Subcutaneous adipose tissue (tissue), 4 donors: ENCODE measurements around the gene SUGCT. TPM values are rescaled to one million over a fixed set of nuclear protein-coding genes. Genes with fewer than 3 reads are reported as not detected.

Experiments used
- CTCF ChIP-seq: fragments of 450-650 bp; IDR thresholded peaks from one replicate; pipeline ENCODE4 v1.5.1; 2016; ENCODE audit warnings: low read depth, mild to moderate bottlenecking, control low read depth, antibody characterized with exemption, moderate library complexity
- total RNA-seq, 4 donors: library from RNA; depleted of rRNA; stranded (reverse); fragments of >200 nt; gene quantifications; one replicate each; pipeline ENCODE4 v1.1.0, GENCODE V29; 2016

Gene SUGCT
- total RNA-seq, 4 donors from 2014 or later: 1.1 to 3.1 (median 1.8) TPM

- no peak for TF ChIP-seq CTCF
Measured at GRCh38 chr7:40327873-40328272, 193.1 kb downstream of the SUGCT start.

DNA sequence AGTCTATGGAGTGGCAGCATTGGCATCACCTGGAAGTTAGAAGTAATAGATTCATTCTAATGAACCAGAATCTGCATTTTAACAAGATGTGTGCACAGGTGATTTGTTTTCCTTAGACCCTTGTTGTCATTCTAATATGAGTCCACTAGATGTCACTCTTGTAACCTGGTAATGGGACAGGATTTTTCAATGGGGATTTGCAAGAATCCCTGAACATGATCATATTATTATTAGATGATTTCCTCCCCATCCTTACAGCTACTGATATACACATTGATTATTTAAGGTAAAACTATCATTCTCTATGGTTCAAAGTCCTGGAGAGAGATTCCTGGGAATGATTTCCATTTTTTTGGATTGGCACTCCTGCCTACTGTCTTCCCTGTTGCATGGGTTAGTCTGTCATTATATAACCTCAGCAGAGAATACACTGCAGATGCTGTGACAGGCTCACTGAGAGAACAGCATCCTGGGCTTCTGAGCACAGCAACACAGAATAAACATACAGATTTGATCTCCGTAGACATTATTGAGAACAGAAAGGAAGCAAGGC is 194.9 kb downstream of the SUGCT start:
- no peak for TF ChIP-seq CTCF

DNA sequence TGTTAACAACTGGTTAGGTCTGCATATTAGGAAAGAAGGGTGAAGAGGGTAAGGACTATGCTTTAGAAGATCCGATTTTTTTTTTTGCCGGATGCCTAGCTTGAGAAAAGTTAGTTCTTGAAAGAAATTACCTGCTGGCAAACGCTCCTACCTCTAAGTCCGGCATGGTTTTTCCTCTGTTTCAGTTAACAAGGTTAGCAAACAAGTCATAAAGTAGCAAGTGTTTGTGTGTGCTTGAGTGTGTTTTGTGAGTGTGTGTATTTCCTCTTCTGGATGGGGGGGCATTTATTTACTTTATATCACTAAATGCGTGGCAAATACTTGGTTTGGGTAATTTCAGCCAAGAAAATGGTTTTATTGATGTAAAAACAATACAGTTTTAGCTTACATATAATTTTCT is 195.6 kb downstream of the SUGCT start:
- TF ChIP-seq CTCF: no peak

DNA sequence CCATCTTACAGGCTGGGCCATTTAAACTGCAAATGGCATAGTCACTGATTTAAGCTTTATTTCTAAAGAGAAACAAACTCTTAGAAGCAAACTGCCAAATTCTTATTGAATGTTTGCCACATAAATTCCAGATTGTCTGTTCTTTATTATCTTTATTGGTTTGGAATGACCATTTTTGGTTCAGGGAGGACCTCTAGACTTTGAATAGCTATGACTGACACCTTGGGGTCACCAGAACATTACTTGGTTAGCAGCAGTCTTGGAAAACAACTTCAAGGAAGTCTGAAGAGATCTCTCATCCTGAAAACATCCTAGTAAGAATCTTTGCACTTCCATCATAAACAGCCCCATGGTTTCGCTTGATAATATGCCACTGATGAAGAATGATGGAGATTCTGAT is 197.1 kb downstream of the SUGCT start:
- no peak for TF ChIP-seq CTCF

DNA sequence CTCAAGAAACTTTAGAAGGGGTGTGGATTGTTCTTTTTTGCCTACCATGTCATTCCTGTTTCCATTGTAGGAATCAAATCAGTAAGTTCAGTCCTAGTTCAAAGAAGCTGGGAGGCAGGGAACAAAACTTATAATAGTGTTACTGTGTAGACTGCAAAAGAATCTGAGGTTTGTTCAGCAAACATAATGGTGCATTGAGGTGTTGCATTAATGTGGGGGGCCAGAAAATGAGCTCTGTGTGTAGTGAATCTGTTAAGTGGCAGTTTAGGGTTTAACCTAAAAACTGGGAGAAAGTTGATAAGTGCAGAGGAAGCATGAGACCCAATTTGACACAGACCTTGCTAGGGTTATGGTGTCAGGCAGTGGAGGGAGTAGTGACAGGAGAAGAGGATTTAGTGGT is 197.7 kb downstream of the SUGCT start:
- no peak for TF ChIP-seq CTCF

DNA sequence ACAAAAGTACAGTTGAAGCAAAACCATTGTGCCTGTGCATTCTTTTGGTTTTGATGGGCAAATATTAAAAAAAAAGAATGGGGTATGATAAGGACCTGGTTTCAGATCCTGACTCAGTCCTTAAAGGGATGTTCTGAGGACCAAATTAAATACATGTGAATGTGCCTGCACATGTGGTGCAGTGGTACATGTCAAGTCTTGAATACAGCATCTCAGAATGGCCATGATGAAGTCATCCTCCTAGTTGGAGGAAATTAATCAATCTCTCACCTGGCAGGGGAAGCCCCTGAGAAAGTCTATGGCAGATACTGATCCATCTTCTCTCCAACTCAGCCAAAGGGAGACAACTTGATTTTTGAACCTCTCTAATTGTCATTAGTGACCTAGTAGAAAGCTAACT is 207.0 kb downstream of the SUGCT start:
- TF ChIP-seq CTCF: no peak

DNA sequence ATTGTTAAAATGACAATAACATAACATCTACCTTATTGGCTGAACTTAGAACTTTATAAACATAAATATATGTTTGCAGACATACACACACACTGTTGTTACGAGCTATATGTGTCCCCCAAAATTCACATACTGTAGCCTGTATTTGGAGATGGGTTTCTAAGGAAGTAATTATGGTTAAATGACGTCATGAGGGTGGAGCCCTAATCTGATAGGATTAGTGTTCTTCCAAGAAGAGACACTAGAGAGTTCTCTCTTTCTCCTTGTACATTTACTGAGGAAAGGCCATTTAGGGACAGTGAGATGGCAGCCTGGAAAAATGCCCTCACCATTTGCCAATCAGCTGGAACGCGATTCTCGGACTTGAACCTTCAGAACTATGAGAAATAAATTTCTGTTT is 211.7 kb downstream of the SUGCT start:
- no peak for TF ChIP-seq CTCF
